Measurements from ENCODE around the gene GRB10.
"Not testable (repeated sequence)": the region's sequence is repeated elsewhere in the genome, so short reads cannot be mapped to it uniquely, and the experiment has no call there.

GRCh38 chr7:50578105-50578504 is 204.6 kb downstream of the GRB10 start:
- not testable (repeated sequence) for TF ChIP-seq CREB5 (CRISPR knock-in tag; IDR thresholded peaks at IDR 0.05; ENCODE audit: low read depth); ARNTL (CRISPR knock-in tag; IDR thresholded peaks at IDR 0.05; ENCODE audit: borderline replicate concordance, low read depth); PATZ1 (CRISPR knock-in tag; IDR thresholded peaks at IDR 0.05; ENCODE audit: borderline replicate concordance); RARB (CRISPR knock-in tag; IDR thresholded peaks at IDR 0.05)
